Measurements from ENCODE around the gene COL25A1.
"Not testable (repeated sequence)": the region's sequence is repeated elsewhere in the genome, so short reads cannot be mapped to it uniquely, and the experiment has no call there.

Gene COL25A1

DNA sequence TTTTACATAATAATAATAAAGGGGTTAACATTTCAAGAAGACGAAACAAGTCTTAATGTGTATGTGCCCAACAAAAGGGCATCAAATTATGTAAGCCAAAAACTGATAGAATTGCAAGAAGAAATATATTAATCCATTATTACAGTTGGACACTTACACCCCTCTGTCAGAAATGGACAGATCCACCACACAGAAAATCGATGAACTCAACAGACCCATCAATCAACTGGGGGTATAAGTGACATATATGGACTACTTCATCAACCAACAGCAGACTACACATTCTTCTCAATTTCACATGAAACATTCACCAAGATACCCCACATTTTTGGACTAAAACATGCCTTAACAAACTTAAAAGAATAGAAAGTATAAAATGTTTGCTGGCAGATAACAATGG is 183.8 kb downstream of the COL25A1 start:
- DNase-seq: no peak

DNA sequence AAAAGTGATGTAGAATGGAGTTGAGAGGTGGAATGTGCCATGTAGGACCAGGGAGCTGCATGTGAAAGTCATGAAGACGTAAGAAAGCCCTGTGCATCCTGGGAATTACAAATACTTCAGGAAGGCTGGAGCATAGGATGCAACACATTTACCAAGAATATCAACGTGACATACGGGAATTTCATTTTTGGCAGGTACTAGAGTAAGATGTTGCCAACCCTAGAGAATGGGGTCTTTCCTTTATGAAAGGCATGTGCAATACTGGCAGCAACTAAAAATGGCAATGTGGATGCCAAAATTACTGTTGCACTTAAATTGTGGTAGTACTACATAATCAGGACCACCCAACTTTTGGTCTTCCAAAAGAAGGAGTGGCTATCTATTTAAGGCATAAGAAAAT is 188.0 kb downstream of the COL25A1 start:
- no peak for DNase-seq

GRCh38 chr4:109113521-109113920 is 188.9 kb downstream of the COL25A1 start:
- no peak for DNase-seq

DNA sequence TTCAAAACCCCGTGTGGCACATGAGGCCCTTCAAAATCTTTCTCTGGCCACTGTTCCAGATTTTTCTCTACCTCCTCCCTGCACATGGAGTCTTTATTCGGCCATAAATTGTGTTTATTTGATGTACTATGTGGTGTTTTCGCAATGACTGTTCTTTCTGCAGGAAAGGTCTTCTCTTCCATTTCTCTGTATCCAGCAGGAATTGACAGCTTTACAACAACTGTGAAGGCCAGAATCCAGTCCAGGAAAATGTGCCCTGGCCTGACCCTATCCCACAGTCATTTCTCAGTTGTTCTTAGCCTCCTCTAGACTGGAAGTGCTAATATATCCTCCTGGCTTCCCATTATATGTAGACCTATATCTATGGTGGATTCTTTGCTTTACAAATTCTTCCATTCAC is 191.4 kb downstream of the COL25A1 start:
- no peak for DNase-seq

GRCh38 chr4:109108215-109108614 is 194.2 kb downstream of the COL25A1 start:
- DNase-seq: not testable (repeated sequence)

- DNase-seq: no peak
Observed at GRCh38 chr4:109094056-109094455, 208.4 kb downstream of the COL25A1 start.

DNA sequence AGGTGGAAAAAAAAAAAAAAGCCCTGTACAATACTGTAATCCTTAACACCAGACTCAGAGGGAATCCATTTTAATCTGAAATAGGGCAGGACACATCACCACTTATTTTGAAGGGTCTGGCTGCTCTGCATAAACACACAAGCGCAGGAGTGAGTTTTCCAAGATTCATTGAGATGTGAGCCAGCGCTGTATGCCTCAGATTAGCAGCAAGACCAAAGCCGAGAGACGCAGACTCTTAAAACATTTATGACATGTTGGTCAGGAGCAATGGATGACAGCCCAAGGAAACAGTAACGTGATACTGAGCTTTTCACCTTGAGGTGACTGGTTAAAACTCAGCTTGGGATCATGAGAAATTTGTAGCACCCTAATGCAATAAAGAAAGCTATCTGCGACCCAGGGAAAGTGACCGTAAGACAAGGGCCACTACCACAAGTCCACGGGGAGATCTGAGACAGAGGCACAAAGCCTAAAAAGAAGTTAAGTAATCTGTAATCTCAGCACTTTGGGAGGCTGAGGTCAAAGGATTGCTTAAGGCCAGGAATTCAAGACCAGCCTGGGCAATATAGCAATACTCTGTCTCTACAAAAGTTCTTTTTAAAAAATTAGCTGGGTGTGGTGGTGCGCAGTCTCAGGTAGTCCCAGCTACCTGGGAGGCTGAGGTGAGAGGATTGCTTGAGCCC is 210.6 kb downstream of the COL25A1 start:
- DNase-seq: no peak

GRCh38 chr4:109083911-109084310 is 218.5 kb downstream of the COL25A1 start:
- DNase-seq: no peak

DNA sequence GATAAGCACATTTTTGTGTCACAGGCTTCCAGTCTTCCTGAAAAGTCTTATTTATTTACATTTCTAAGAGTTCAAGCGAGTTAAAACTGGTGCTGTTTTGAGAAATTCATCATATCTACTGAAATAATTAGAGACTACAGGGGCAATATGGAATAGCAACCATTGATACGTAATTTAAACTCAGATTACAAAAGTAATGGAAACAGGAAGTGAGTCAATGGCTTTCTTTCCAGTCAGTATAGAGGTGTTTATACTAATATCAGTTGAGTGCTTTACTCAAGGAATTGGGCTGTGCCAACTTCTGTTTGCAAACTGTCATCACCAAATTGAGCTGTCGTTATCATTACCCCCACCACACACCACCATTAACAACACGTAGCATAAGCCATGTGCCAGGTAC is 222.7 kb downstream of the COL25A1 start:
- DNase-seq: no peak

DNA sequence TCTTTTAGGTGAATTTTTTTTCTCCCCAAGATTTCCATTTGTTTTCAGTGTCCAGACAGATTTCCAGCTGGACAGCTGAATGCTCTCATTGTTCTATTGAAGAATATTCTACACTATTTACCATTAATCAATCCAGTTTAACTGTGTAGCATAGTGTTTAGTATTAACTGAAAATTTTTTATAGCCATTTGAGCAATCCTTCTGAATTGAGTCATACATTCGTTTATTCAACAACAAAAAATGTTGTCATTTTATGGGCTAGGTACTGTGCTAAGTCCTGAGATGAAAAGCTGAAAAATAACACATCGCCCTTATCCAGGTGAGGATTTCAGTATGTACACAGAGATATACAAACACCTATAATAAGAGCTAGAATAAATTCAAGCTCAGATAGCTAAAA is 223.3 kb downstream of the COL25A1 start:
- no peak for DNase-seq

GRCh38 chr4:109078724-109079123 is 223.7 kb downstream of the COL25A1 start:
- no peak for DNase-seq

GRCh38 chr4:109077505-109077904 is 225.0 kb downstream of the COL25A1 start:
- DNase-seq: no peak

DNA sequence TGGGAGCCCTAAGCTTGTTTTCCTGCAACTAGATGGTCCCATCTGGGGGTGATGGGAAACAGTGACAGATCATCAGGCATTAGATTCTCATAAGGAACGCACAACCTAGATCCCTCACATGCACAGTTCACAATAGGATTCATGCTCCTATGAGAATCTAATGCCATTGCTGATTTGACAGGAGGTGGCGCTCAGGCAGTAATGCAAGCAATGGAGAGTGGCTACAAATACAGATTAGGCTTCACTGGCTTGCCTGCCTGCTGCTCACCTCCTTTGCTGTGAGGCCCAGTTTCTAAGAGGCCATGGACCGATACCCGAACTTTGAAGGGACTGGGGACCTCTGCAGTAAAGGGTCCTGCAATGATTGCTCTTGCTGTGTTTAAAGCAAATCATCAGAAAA is 225.7 kb downstream of the COL25A1 start:
- not testable (repeated sequence) for DNase-seq

DNA sequence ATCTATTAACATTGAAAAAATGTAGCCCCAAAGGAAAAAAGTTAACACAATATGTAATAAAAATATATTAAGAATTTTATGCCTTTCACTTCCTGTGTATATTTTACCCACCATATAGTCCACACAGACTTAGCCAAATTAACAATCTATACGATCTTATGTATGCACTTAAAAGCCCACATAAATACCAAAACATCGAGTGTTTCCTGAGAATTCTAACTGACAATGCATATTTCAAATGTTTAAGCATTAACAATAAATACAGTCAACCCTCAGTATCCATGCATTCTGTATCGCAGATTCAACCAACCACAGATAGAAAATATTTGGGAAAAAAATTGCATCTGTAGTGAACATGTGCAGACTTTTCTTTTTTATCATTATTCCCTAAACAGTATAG is 226.8 kb downstream of the COL25A1 start:
- no peak for DNase-seq

GRCh38 chr4:109072595-109072994 is 229.9 kb downstream of the COL25A1 start:
- DNase-seq: no peak

- not testable (repeated sequence) for DNase-seq
Observed at GRCh38 chr4:109070677-109071076, 231.8 kb downstream of the COL25A1 start.

GRCh38 chr4:109067508-109068235 is 234.8 kb downstream of the COL25A1 start:
- no peak for DNase-seq

GRCh38 chr4:109065006-109065405 is 237.5 kb downstream of the COL25A1 start:
- DNase-seq: no peak

DNA sequence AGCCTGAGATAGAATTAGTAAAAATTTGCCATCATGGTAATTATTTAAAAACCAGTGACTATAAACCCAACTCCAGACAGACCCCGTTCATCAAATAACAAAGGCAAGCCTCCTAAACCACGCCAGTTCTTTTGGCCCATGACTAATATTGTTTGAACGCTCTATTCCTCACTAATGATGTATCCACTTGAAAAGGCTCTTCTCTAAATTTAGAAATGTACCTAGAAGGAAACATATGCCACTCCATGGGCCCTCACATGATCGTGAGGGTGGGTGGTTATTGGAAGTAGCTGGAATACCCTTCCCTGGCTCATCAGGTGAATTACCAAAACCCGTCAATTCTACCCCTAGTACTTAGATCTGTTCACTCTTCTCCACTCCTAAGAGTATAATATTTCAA is 249.2 kb downstream of the COL25A1 start:
- DNase-seq: no peak

DNA sequence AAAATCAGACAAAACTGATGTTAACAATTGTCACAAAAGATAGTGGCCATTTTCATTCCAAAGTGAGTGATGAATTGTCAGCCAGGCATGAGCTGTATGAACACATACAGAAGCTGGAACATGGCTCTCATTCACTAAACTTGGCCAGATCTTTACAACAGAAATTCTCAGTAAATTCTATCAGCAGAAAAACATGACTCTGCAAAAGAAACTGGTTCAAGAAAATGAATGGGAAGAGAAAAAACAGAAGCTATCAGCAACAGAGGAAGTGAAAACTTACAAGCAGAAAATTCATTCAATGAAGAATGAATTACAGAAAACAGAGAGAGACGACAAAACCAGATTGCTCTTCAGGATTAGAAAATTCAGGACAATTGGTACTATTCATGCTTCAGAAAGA is 249.6 kb downstream of the COL25A1 start:
- no peak for DNase-seq

DNA sequence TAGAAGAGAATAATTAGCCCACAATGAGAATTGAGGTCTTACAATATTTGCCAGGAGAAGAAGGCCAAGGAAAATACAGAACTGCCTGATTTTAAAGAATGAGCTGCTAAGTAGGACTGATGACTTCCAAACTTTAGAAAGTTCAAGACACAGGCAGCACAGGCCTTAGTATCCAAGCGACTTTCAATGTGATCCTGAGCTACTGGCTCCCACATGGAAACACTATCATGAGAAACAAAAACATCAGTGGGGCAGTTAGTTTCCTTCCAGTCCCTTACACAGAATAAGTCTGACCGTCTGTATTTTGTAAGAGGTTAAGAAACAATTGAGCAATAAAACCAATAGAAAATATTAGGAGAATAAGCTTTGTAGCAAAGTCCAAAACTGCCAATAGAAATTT is 251.4 kb downstream of the COL25A1 start:
- no peak for DNase-seq

DNA sequence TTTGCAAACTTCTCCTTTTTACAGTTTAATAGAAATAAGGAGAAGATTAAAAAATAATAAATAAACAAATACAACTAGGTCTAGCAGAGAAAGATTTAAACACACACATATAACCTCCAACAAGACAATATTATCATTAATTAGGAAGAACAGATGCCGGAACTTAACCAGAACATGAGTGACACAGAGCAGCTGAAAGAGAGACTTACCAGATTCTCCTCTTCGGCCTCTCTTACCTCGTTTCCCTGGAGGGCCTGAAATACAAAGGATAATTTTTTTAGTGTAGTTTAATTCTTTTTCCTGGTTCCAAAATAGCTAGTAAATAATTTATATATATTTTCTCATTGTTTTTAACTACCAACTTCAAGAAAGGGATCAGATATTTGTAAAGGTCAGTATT is 252.5 kb downstream of the COL25A1 start:
- DNase-seq: no peak

DNA sequence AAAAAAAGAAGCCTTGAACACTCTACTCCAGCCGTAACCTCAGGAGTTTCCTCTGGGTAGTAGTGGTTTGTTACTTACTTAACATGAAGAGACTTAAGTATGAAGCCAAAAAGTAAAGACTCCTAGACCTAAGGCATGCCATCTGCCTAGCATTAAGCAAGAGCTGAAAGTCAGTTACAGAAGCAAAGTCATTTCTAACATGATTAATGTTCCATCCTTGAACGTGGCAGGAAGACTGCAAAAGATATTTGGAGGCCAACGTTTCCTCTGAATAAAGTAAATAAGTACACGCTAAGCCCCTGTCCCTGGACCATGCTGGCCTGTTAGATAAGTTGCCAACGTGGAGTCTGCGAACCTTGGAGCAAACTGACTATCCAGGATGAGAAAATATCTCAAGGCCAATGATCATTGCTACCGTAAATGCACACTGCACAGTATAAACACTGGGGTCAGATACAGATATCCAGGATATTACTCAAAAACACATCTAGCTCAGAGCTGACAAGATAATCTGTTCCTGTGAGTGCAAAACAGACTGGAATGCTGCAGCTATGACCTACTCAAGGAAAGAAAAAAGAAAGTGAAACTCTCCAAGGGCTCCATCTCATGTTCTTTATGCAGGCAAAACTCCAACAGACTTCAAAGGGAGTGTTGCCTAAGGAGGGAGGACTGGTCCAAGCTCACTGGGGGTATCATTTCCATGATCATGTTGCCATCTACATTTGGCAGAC is 255.8 kb downstream of the COL25A1 start:
- no peak for DNase-seq

- DNase-seq: no peak
Observed at GRCh38 chr4:109044431-109044830, 258.0 kb downstream of the COL25A1 start.

All from NCI-H748 treated with DMSO at 0.1 percent for 48 hours (cell line).